NB4 (cell line): ENCODE data around the gene CD8B.

ENCODE experiments used
- DNase-seq: peaks from one replicate; pipeline ENCODE4 v3.0.0; 2010; ENCODE audit warnings: low read depth
- H3K4me3 ChIP-seq: one replicate; pipeline ENCODE4 v1.5.1; 2011; ENCODE audit warnings: mild to moderate bottlenecking, low read depth, low read length, moderate library complexity
- MYC ChIP-seq: IDR thresholded peaks from 2 replicates; pipeline ENCODE4 v1.6.1; 2011; ENCODE audit warnings: low read depth, low read length
- POLR2A ChIP-seq: IDR thresholded peaks from 2 replicates; pipeline ENCODE4 v1.6.1; 2011; ENCODE audit warnings: mild to moderate bottlenecking; ENCODE audit not compliant: insufficient read length; ENCODE audit errors: extremely low read depth
- TF ChIP-seq, protein P1 (sequence below): IDR thresholded peaks from 2 replicates; pipeline ENCODE4 v1.6.1; 2011; ENCODE audit warnings: low read depth, low read length
- TF ChIP-seq, protein P2 (sequence below): IDR thresholded peaks from one replicate; pipeline ENCODE4 v1.5.1; 2012; ENCODE audit warnings: low read depth, low read length

Gene CD8B

DNA sequence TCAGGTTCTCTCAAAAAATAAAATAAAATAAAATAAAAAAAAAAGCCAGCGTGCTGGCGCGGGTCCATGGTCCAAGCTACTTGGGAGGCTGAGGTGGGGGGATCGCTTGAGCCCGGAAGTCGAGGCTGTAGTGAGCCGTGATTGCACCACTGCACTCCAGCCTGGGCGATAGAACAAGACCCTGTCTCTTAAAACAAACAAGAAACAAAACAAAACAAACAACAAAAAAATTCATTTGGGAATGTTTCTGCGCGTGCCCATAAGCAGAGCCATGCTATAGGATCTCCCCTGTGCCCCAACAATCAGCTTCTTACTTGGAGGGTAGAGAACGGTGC is 54.6 kb downstream of the CD8B start:
- no peak for DNase-seq
- peak overlapping the region; percentile 21 for H3K4me3 ChIP-seq
- TF ChIP-seq, protein P1, sequence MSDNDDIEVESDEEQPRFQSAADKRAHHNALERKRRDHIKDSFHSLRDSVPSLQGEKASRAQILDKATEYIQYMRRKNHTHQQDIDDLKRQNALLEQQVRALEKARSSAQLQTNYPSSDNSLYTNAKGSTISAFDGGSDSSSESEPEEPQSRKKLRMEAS: no peak
- TF ChIP-seq, protein P2, sequence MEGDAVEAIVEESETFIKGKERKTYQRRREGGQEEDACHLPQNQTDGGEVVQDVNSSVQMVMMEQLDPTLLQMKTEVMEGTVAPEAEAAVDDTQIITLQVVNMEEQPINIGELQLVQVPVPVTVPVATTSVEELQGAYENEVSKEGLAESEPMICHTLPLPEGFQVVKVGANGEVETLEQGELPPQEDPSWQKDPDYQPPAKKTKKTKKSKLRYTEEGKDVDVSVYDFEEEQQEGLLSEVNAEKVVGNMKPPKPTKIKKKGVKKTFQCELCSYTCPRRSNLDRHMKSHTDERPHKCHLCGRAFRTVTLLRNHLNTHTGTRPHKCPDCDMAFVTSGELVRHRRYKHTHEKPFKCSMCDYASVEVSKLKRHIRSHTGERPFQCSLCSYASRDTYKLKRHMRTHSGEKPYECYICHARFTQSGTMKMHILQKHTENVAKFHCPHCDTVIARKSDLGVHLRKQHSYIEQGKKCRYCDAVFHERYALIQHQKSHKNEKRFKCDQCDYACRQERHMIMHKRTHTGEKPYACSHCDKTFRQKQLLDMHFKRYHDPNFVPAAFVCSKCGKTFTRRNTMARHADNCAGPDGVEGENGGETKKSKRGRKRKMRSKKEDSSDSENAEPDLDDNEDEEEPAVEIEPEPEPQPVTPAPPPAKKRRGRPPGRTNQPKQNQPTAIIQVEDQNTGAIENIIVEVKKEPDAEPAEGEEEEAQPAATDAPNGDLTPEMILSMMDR: no peak
- TF ChIP-seq POLR2A (no peak), MYC (no peak)

DNA sequence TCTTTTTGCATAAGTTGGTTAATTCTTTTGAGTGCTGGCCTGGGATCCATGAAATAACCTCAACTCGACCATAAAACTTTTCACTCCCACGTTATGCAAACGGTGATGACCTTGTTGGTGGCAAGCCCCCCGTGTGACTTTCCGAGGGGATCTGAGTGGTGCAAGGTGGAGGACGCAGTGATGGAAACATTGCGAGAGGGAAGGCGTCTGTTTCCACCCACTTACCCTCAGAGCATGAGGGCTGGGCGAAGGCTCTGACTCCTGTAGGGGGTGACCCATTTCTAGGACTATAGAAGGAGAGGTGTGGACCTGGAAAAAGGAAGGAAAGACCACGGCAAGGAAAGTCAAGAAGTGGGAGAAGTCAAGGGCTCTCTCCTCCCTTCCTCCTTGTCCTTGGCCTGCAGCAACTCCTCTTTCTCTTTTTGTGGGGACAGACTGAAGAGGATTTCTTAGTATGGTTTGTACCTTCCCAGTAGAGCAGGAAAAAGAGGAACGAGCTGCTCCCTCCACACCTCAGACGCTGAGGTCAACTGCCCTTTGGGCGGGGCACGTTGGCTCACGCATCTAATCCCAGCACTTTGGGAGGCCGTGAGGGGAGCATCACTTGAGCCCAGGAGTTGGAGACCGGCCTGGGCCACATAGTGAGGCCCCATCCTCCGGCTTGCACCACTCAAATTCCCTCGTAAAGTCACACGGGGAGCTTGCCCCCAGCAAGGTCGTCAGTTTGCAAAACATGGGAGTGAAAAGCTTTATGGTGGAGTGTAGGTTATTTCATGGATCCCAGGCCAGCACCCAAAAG is 55.4 kb downstream of the CD8B start:
- H3K4me3 ChIP-seq: no peak overlapping the region
- no peak for TF ChIP-seq POLR2A
- TF ChIP-seq, protein P2: no peak
- TF ChIP-seq MYC: no peak
- TF ChIP-seq, protein P1: no peak
- DNase-seq: no peak

DNA sequence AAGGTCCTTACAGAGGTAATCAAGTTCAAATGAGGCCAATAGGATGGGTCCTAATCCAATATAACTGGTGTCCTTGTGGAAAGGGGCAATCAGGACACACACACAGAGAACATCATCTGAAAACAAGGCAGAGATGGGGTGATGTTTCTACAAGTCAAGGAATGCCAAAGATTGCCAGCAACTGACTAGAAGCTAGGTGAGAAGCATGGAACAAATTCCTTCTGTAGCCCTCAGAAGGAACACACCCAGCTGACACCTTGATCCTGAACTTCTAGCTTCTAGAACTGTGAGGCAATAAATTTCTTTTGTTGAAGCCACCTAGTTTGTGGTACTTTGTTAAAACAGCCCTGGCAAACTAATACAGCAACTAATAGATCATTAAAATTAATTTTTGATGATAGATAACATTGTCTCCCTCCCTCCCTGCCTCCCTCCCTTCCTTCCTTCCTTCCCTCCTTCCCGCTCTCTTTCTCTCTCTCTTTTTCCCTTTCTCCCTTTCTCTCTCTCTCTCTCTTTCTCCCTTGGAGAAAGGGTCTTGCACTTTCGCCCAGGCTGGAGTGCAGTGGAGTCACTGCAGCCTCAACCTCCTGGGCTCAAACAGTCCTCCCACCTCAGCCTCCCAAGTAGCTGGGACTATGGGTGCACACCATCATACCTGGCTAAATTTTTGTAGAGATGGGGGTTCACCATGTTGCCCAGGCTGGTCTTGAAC is 60.7 kb downstream of the CD8B start:
- TF ChIP-seq, protein P1: no peak
- no peak for TF ChIP-seq POLR2A
- TF ChIP-seq, protein P2: no peak
- no peak for TF ChIP-seq MYC
- no peak overlapping the region for H3K4me3 ChIP-seq

DNA sequence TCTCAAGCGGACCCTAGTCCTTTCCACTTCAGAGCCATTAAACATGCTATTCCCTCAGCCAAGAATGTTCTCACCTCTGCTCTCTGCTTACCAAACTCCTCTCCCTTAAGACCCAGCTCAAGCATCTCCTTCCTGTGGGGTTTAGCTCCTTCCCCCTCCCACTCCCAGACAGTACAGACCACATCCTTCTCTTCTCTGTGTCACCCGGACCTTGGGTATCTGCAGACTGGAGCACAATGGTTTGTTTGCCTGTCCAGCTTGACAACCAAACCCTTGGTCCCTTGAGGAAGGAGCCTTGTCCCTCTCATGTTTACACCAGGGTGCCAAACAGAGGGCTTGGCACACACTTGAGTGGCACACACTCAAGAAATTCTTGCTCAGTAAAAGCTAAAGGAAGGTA is 66.8 kb downstream of the CD8B start:
- TF ChIP-seq MYC (no peak), POLR2A (no peak)
- TF ChIP-seq, protein P1: no peak
- TF ChIP-seq, protein P2: no peak
- DNase-seq: no peak
- H3K4me3 ChIP-seq: no peak overlapping the region

More for the DNA sequence above, 60.7 kb downstream of the CD8B start:
- DNase-seq: no peak

- DNase-seq: no peak
- no peak overlapping the region for H3K4me3 ChIP-seq
- TF ChIP-seq, protein P1: no peak
- TF ChIP-seq MYC (no peak), POLR2A (no peak)
- TF ChIP-seq, protein P2: no peak
Measured at GRCh38 chr2:86793752-86794151, 67.9 kb downstream of the CD8B start.
